Activated T-helper 1 cell treated with Interleukin-2 at 50 U/mL for 16 hours (primary cell): ENCODE data around the gene PDLIM5.
"Not testable (repeated sequence)": the region's sequence is repeated elsewhere in the genome, so short reads cannot be mapped to it uniquely, and the experiment has no call there.

Source experiments
- DNase-seq: peaks from one replicate; pipeline ENCODE4 v3.0.0-alpha.2; 2020; ENCODE audit warnings: low read depth

PDLIM5 gene

DNA sequence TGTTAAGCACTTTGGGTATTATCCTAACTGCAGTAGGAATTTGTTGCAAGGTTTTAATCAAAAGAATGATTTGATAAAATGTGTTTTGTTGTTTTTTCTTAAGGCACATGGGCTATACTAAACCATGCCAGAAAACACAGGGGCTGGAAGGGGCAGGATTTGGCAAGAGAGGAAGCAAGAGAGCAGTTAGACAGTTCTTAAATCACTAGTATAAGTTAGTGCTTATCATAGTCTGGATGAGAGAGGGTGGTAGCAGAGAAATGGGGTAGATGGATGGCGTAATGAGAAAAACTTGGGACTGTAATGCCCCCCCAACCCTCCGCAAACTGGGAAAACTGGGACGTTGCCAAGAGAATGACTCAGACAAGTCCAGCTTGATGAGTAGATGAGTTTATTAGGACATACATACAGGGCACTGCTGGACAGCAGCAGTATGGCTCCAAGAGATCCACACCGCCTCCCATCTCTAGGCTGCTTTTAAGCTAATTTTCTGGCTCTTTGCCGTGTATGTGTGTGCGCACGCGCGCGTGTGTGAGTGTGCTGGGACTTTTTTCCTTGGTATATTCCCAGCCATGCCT lies 151.5 kb downstream of the PDLIM5 start:
- no peak for DNase-seq

- DNase-seq: no peak
Measured at GRCh38 chr4:94605241-94605805, 153.6 kb downstream of the PDLIM5 start.

- DNase-seq: no peak
Measured at GRCh38 chr4:94610145-94610544, 158.4 kb downstream of the PDLIM5 start.

DNA sequence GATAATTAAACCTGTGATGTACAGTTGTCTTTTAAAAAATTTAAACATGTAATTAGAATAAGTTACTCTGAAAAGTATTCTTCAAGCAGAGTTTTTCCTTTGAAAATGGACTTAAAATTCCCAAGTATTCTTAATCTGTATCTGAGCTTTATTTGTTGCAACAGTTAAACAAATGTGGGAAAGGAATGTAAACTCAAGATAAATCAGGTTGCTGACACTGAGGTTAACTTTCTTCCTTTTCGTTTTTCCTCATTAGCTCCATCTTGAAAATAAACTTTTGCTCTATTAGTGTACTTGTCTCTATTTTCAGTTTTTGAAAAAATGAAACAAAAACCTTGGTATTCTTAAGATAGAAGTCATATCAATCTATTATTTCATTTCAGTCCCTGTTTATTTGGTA lies 161.5 kb downstream of the PDLIM5 start:
- DNase-seq: no peak

- no peak for DNase-seq
Measured at GRCh38 chr4:94615451-94615850, 163.7 kb downstream of the PDLIM5 start.

DNA sequence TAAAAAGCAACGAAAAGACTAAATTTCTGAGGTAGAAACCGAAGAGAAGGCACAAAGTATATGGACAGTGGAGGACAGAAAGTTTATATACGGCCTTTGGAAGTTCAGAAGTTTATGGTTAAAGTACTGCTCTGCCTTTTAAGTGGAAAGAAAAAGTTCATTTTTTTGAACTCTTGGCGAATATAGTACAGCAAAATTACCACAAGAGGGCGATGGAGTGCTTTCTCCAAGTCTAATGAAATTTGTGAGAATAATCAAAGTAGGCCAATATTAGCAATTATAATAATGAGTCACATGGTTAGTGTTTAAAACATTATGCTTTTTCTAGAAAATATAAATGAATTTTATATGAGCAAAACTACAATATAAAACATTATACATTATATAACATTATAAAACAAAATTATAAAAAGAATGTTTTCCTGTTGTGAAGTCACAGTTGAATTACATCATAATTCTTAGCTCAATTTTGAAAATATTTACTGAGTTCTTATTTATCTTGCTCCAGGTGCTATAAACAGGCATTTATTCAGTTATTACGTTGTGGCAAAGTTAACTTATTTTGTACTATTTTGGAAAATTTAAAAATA lies 169.8 kb downstream of the PDLIM5 start:
- no peak for DNase-seq

DNA sequence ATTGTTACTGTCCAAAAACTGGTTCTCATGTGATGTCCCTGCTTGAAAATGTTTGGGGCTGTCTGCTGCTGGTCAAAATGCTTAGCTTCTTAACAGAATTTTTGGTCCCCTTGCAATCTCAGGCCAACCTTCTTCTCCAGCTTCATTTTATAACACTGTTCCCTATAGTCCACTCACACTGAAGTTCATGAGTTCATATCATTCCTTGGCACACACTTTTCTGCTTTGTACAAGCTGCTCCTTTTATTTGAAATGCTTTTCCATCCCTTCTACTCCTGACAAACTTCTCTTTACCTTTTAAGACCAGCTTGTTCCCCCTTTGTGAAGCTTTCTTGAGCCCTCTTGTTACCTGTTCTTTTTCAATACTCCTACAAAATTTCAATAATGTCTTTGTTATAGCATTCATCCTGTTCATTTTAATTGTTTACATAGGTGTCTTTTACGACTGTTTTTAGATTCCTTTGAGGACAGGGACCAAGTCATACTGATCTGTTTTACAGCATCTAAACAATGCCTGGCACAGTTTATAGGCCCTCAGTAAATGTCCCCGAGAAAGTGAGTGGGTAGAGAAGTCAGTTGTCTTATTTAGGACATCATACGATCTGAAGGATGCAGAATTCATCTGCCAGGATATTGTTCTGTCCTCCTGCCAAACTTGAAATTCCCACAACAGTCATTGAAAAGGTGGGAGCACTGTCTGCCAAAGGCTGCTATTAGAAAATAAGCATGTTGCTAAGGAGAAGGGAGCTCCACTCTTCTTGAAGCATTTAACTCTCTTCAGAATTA lies 171.6 kb downstream of the PDLIM5 start:
- DNase-seq: no peak

DNA sequence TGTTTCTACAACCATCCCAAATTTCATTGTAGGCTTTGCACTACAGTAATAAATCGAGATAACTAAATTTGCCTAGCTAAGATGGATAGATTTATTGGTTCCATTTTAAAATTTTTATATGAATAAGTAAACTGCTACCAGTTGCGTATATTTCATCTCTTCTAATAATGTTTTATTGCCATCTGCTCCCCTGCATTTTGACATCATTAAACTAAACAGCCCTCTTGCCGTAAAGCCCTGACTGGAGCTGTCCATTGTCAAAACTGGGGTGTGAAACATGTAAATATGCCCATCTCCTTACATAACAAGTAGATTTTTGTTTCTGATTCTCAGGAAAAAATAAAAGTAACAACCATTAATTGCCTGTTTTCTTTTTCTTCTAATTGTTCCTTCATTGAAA lies 175.2 kb downstream of the PDLIM5 start:
- no peak for DNase-seq

DNA sequence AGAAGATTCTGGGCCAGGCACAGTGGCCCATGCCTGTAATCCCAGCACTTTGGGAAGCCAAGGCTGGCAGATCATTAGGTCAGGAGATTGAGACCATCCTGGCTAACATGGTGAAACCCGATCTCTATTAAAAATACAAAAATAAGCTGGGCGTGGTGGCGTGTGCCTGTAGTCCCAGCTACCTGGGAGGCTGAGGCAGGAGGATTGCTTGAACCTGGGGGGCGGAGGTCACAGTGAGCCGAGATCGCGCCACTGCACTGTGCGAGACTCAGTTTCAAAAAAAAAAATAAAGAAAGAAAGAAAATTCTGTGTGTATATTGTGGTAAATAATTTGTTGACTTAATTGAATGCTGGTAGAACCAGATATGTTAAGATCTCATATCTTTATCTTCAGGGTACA lies 177.3 kb downstream of the PDLIM5 start:
- DNase-seq: not testable (repeated sequence)

GRCh38 chr4:94629837-94630236 lies 178.1 kb downstream of the PDLIM5 start:
- DNase-seq: no peak

GRCh38 chr4:94634271-94634670 lies 182.5 kb downstream of the PDLIM5 start:
- no peak for DNase-seq

- DNase-seq: no peak
Measured at GRCh38 chr4:94635177-94635576, 183.4 kb downstream of the PDLIM5 start.

GRCh38 chr4:94636004-94636403 lies 184.3 kb downstream of the PDLIM5 start:
- DNase-seq: no peak

DNA sequence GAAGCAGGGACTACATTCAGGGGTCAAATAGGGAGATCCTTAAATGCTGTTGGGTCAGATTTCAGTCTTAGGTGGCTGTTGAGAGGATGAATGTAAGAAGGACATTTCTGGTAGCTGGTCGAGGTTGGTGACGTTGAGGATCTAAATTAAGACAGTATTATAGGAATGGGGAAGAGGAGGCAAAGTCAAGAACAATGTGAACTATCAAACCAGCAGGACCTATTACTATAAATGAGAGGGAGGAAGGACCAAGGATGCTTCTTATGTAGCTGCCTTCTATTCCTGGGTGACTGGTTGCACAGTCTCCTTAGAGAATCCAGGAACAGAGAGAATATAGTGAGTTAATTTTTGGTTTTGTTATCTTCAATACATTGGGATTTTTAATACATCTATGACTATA lies 187.6 kb downstream of the PDLIM5 start:
- no peak for DNase-seq

DNA sequence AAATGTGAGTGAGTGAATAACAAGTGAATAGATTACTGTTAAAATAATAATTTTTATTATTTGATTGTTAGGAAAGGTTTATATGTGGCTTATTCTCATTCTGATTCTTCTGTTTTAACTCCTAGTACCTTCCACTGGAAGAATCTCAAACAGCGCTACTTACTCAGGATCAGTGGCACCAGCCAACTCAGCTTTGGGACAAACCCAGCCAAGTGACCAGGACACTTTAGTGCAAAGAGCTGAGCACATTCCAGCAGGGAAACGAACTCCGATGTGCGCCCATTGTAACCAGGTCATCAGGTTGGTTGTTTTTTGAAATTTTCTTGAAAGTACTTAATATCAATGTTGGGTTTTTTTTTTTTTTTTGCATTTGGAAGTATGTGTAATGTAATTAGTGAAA lies 188.4 kb downstream of the PDLIM5 start:
- no peak for DNase-seq

DNA sequence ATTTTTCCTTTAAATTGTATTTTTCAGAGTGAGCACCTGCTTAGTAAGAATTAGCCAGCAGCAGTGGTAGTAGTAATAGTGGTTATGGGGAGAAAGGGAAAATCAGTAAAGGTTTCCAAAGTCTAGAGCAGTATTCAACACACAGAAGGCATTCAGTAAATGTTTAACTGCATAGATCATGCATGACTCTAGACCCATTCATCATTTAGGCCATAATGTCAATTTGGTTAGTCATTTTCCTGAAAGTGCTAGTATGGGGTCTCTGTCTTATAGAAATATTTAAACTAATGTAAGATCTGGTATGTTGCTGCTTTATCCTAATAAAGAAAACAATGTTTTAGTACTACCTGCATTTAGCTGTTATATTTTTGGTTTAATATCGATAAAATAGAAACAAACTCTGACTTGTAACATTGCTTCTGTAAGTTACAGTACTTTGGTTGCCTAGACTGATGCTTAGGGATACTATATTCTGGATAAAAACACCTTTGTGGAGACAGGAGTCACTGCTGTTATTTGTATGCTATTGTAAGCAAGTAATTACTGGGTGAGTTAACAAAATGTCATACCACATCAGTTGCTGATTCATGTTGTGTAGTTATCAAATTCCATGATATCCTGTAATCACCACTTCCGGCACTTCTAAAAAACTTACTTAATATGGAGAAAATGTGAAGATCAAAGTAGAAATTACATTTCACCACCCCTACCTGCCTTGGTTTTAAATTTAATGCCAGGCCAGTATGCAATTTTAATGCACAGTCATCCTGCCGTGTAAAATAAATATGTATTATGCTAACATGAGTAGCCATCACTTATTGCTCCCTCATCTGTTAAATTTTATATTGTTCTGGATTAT lies 190.2 kb downstream of the PDLIM5 start:
- no peak for DNase-seq

GRCh38 chr4:94642561-94642866 lies 190.8 kb downstream of the PDLIM5 start:
- no peak for DNase-seq

DNA sequence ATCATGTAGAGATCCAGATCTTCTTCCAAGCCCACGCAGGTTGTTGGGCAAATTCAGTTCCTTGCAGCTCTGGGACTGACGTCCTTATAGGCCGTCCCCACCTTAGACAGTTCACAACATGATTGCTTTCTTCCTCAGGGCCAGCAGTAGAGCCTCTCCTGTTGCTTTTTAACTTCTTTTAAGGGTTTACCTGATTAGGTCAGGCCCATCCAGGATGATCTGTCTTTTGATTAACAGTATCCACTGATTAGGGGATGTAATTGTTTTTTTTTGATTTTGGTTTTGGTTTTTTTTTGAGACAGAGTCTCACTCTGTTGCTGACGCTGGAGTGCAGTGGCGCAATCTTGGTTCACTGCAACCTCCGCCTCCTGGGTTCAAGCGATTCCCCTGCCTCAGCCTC lies 197.0 kb downstream of the PDLIM5 start:
- DNase-seq: no peak

DNA sequence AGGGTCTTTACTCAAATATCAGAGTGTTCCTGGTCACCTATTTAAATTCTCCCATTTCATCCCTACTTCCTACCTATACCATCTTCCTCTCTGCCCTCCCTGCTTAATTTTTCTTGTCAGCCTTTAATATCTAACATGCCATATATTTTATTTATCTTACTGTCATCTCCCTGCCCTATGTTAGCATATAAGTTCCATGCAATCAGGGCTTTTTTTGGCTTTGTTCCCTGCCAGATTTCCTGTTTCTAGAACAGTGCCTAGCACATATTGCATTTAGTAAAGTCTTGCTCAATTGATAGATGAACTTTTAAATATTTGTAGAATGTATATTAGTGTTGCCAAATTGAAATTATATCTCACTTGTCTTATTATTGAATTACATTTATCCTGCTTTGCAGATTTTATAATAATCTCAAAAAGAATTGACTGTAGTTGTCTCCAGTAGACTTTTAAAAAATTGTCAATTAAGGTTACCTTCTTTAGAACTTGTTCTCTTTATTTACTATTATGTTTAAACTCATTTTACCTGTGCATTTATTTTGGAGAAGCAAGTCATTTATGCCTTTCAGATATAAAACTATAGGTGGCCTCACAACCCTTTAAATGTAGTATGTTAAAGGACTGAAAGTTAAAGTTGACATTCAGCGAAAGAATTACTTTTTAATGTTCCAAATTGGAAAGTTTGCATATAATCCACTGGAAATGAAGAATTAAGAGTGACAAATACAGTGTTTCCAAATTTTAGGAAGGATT lies 197.8 kb downstream of the PDLIM5 start:
- no peak for DNase-seq

- no peak for DNase-seq
Measured at GRCh38 chr4:94650134-94650495, 198.4 kb downstream of the PDLIM5 start.

GRCh38 chr4:94650690-94651089 lies 198.9 kb downstream of the PDLIM5 start:
- DNase-seq: no peak
